Transverse colon (tissue), 3 donors: ENCODE results near the gene ZCWPW1.

Source experiments
- CTCF ChIP-seq, 5 experiments: fragments of 200-600 bp in 3 of 5; fragments of 450-650 bp in 2 of 5; sonication (generic) in 3 of 5; IDR thresholded peaks; 1 replicate in 2 of 5; 2 replicates in 3 of 5; pipeline ENCODE4 v1.5.1; 2016 to 2017; ENCODE audit warnings: antibody characterized with exemption in 5 of 5, inconsistent platforms in 3 of 5, mild to moderate bottlenecking in 2 of 5, moderate library complexity in 1 of 5
- EP300 ChIP-seq: sonication (generic); formaldehyde crosslinking; IDR thresholded peaks from one replicate; pipeline ENCODE4 v1.6.1; 2017; ENCODE audit warnings: antibody characterized with exemption, low read depth
- POLR2A ChIP-seq: fragments of 450-650 bp; IDR thresholded peaks from one replicate; pipeline ENCODE4 v1.6.1; 2016; ENCODE audit warnings: antibody characterized with exemption, mild to moderate bottlenecking, moderate library complexity

GRCh38 chr7:100441641-100442535 is 13.4 kb upstream of the ZCWPW1 start:
- TF ChIP-seq POLR2A (no peak), CTCF (IDR thresholded peaks at IDR 0.05) (no peak), EP300 (no peak)
